Thyroid gland (tissue), 4 donors: ENCODE data around the gene GLOD4. TPM values are rescaled to one million over a fixed set of nuclear protein-coding genes. Genes with fewer than 3 reads are reported as not detected.

ENCODE experiments used
- DNase-seq, 2 donors: peaks; one replicate each; pipeline ENCODE4 v3.0.0-alpha.2; 2019
- H3K27ac ChIP-seq, 3 donors: fragments of 200-600 bp; sonication (generic); 1 replicate in 2 of 3; 2 replicates in 1 of 3; pipeline ENCODE4 v1.5.1; 2016 to 2019; ENCODE audit warnings: mild to moderate bottlenecking in 1 of 3, moderate library complexity in 1 of 3
- H3K27me3 ChIP-seq: fragments of 200-600 bp; sonication (generic); one replicate; pipeline ENCODE4 v1.5.1; 2019
- H3K36me3 ChIP-seq, 2 donors: fragments of 200-600 bp; sonication (generic); one replicate each; pipeline ENCODE4 v1.5.1; 2016 to 2019
- H3K4me1 ChIP-seq, 2 donors: fragments of 200-600 bp; sonication (generic); one replicate each; pipeline ENCODE4 v1.5.1; 2017 to 2019
- H3K4me3 ChIP-seq, 3 donors: fragments of 200-600 bp; sonication (generic); replicated peaks in 1 of 3; 1 replicate in 2 of 3; 2 replicates in 1 of 3; pipeline ENCODE4 v1.5.1; 2016; ENCODE audit warnings: mild to moderate bottlenecking in 1 of 3
- H3K9me3 ChIP-seq: fragments of 200-600 bp; sonication (generic); one replicate; pipeline ENCODE4 v1.5.1; 2017
- POLR2A ChIP-seq, 2 donors: fragments of 450-650 bp; IDR thresholded peaks; one replicate each; pipeline ENCODE4 v1.6.1; 2017; ENCODE audit warnings: antibody characterized with exemption in 2 of 2, mild to moderate bottlenecking in 2 of 2, moderate library complexity in 1 of 2
- WGBS, 2 donors: methylation state at CpG; one replicate each; pipeline ENCODE4 v1.1.5; 2017; 5-methylcytosine and 5-hydroxymethylcytosine counted together
- intact Hi-C: fragments of 100-400 bp; cut with DNase I; formaldehyde crosslinking; loops from one replicate; pipeline ENCODE4 v1.15.1; 2023
- total RNA-seq, 4 donors: library from RNA; depleted of rRNA; stranded (reverse); fragments of >200 nt; gene quantifications; one replicate each; pipeline ENCODE4 v1.2.3, GENCODE V29; 2016
- TF ChIP-seq, protein P1 (sequence below), 6 experiments: fragments of 200-600 bp in 3 of 6; fragments of 450-650 bp in 3 of 6; sonication (generic) in 3 of 6; IDR thresholded peaks; one replicate each; pipeline ENCODE4 v1.5.1; 2016 to 2019; ENCODE audit warnings: antibody characterized with exemption in 6 of 6, mild to moderate bottlenecking in 2 of 6, inconsistent platforms in 1 of 6, moderate library complexity in 1 of 6

GLOD4 gene
- total RNA-seq, 4 donors from 2014 or later: 48.9 to 94.6 (median 60.5) TPM

DNA sequence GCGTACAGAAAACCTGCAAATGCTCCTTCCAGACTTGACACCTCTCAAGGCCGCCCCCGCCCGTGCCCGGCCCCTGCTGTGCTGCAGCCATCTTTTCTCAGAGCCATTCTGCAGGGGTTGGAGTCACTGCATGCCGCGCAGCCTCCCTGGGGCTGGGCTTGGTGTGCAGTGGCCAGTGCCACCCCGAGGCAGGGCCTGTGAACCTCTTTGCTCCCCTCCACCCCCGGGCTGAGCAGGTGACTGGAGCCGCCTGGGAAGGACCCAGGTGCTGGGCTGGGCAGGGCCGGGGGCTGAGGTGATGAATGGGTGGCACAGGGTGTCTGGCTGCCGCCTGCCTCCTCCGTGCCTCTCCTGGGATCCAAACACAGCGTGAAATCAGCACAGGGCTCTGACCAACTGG lies 20.4 kb upstream of the GLOD4 start:
- H3K4me3 ChIP-seq: no peak overlapping the region
- intact Hi-C loops: loop anchor here (10.0 kb wide), 1 partner anchor 72 kb away; no protein-coding TSS in a partner anchor
- no peaks in the 10 kb centered on the region for H3K9me3 ChIP-seq
- H3K36me3 ChIP-seq: no peaks in the 10 kb centered on the region
- TF ChIP-seq, protein P1, sequence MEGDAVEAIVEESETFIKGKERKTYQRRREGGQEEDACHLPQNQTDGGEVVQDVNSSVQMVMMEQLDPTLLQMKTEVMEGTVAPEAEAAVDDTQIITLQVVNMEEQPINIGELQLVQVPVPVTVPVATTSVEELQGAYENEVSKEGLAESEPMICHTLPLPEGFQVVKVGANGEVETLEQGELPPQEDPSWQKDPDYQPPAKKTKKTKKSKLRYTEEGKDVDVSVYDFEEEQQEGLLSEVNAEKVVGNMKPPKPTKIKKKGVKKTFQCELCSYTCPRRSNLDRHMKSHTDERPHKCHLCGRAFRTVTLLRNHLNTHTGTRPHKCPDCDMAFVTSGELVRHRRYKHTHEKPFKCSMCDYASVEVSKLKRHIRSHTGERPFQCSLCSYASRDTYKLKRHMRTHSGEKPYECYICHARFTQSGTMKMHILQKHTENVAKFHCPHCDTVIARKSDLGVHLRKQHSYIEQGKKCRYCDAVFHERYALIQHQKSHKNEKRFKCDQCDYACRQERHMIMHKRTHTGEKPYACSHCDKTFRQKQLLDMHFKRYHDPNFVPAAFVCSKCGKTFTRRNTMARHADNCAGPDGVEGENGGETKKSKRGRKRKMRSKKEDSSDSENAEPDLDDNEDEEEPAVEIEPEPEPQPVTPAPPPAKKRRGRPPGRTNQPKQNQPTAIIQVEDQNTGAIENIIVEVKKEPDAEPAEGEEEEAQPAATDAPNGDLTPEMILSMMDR (IDR thresholded peaks at IDR 0.05): no peak
- TF ChIP-seq POLR2A (IDR thresholded peaks at IDR 0.05): no peak
- no peak overlapping the region for H3K27ac ChIP-seq
- no peaks in the 10 kb centered on the region for H3K27me3 ChIP-seq
- H3K4me1 ChIP-seq: no peaks in the 10 kb centered on the region
- no peak for DNase-seq
- WGBS, 2 donors: 95 to 99% methylated on average over 8 to 12 of the region's 14 CpGs

DNA sequence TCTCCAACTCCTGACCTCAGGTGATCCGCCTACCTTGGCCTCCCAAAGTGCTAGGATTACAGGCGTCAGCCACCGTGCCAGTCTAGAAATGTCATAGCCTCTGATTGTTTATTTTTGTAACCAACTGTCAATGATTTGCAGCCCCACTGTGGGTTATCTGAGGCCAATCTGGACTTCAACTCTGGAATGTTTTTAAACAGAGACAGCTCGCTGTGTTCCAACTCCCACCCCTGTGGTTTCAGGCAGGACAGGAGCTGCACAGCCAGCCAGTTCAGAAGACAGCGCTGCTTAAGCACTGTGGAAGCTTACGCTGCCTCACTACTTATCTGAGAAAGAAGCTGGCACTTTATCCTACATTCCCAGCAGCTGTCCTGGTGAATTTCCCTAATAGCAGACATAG lies 19.6 kb upstream of the GLOD4 start:
- TF ChIP-seq, protein P1 (IDR thresholded peaks at IDR 0.05): no peak
- TF ChIP-seq POLR2A (IDR thresholded peaks at IDR 0.05): no peak
- Histone ChIP-seq H3K27ac (no peak overlapping the region), H3K9me3 (no peaks in the 10 kb centered on the region), H3K27me3 (no peaks in the 10 kb centered on the region), H3K36me3 (no peaks in the 10 kb centered on the region), H3K4me1 (no peaks in the 10 kb centered on the region), H3K4me3 (no peak overlapping the region)
- no peak for DNase-seq
- intact Hi-C loops: loop anchor here (10.0 kb wide), 1 partner anchor 73 kb away; no protein-coding TSS in a partner anchor
- WGBS, 2 donors: 79 to 95% methylated on average over 5 to 6 of the region's 6 CpGs

DNA sequence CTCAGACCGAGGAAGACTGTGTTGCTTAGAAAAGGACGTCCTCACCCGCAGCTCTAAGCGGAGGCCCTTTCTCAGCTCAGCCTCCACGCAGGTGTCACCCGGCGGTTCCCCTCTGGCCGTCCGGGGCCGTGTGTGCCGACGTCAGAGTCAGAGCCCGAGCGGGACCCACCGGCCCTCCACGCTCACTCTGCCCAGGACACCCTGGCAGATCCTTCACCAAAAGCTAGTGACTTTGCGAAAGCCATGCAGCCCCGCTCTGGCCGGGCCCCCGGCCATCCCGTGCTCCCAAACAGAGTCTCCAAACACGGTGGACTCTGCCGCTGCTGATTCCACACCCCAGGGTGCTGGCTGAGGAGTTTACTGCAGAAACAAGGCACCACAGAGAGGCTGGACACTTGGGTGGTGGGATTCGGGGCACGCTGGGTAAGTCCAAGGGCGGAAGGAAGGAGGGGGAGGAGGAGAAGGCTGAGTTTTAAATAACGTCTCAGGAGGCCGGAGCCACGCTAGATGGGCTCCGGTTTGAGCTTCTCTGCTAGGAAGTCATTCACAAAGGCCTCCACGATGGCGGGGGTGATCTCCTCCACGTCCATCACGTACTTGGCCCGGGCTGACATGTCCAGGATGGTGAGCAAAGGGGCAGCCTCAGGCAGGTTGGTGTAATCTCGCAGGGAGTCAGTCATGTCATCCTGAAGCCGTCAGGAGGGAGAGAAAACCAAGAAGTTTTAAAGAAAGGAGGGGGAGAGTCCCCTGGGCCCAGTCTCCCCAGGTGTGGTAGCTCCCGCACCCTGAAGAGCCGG lies 18.6 kb upstream of the GLOD4 start:
- H3K4me3 ChIP-seq: no peak overlapping the region
- H3K27me3 ChIP-seq: no peaks in the 10 kb centered on the region
- intact Hi-C loops: loop anchor here (10.0 kb wide), 1 partner anchor 74 kb away; no protein-coding TSS in a partner anchor
- DNase-seq: no peak
- no peak overlapping the region for H3K27ac ChIP-seq
- H3K4me1 ChIP-seq: peaks cover 0 to 2% of the 10 kb centered on the region in 2 donors
- TF ChIP-seq, protein P1 (IDR thresholded peaks at IDR 0.05): no peak
- TF ChIP-seq POLR2A (IDR thresholded peaks at IDR 0.05): no peak
- 88 to 93% methylated on average over 29 to 38 of the region's 39 CpGs for WGBS, 2 donors
- no peaks in the 10 kb centered on the region for H3K36me3 ChIP-seq
- H3K9me3 ChIP-seq: no peaks in the 10 kb centered on the region

DNA sequence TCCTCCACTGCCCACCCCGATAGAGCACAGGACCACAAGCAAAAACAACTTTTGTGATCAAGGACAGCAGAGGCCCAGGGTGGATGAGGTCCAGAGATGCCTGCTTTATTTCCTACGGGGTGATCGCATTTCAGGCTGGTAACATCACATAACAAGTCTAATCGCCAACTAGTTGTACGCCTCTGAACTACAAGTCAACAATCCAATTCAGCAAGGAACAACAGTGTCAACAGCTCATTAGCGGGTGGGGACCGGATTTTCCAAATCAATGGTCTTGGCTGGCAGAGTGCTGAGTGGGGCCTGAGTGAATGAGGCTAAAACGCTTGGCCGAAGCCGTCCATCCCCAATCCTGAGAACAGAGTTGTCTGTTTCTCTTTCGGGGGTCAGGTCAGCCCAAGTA lies 17.2 kb upstream of the GLOD4 start:
- H3K27me3 ChIP-seq: no peaks in the 10 kb centered on the region
- TF ChIP-seq, protein P1 (IDR thresholded peaks at IDR 0.05): no peak
- no peak for TF ChIP-seq POLR2A (IDR thresholded peaks at IDR 0.05)
- no peaks in the 10 kb centered on the region for H3K9me3 ChIP-seq
- 87 to 91% methylated on average over 11 of the region's 11 CpGs for WGBS, 2 donors
- no peak for DNase-seq
- H3K4me3 ChIP-seq: no peak overlapping the region
- H3K27ac ChIP-seq: no peak overlapping the region
- intact Hi-C loops: loop anchor here (10.0 kb wide), 1 partner anchor 256 kb away; no protein-coding TSS in a partner anchor
- no peaks in the 10 kb centered on the region for H3K36me3 ChIP-seq
- H3K4me1 ChIP-seq: peaks cover 0 to 14% of the 10 kb centered on the region in 2 donors

DNA sequence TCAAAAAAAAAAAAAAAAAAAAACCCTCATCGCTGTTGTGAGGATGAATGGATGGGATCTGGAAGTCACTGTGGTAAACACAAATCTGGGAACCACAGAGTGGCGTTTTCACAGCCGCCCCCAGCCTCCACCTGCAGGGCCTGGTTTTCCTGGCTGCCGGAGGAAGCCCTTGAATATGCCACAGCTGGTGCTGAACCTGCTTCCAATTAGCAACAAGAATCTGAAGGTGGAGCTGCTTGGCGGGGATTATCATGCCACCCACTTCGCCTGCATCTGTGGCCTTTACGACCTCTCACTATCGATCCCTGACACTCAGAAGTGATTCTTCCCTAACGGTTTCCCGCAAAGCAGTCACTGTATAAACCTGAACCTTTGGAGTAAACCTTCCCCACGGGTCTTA lies 16.2 kb upstream of the GLOD4 start:
- intact Hi-C loops: loop anchor here (10.0 kb wide), 1 partner anchor 257 kb away; no protein-coding TSS in a partner anchor
- H3K27me3 ChIP-seq: no peaks in the 10 kb centered on the region
- peaks cover 0 to 14% of the 10 kb centered on the region in 2 donors for H3K4me1 ChIP-seq
- H3K36me3 ChIP-seq: no peaks in the 10 kb centered on the region
- no peak overlapping the region for H3K4me3 ChIP-seq
- no peak overlapping the region for H3K27ac ChIP-seq
- TF ChIP-seq, protein P1 (IDR thresholded peaks at IDR 0.05): no peak
- no peak for TF ChIP-seq POLR2A (IDR thresholded peaks at IDR 0.05)
- DNase-seq: no peak
- no peaks in the 10 kb centered on the region for H3K9me3 ChIP-seq
- 73 to 77% methylated on average over 11 of the region's 11 CpGs for WGBS, 2 donors
